ACC112 (cell line): ENCODE measurements around the gene TRIM2.
A peak's percentile ranks its signal among the peaks of the same experiment; 100 is the strongest.
"Not testable (repeated sequence)": the region's sequence is repeated elsewhere in the genome, so short reads cannot be mapped to it uniquely, and the experiment has no call there.

Experiments
- H2AFZ ChIP-seq: fragments of 200-600 bp; sonication (generic); one replicate; pipeline ENCODE4 v1.6.0; 2017; ENCODE audit warnings: antibody characterized with exemption, low read length; ENCODE audit not compliant: unreplicated experiment
- H3K27ac ChIP-seq: fragments of 200-600 bp; sonication (generic); 2 replicates; pipeline ENCODE4 v1.5.1; 2014; ENCODE audit warnings: low read depth, mild to moderate bottlenecking, antibody characterized with exemption, low read length, moderate library complexity
- H3K27me3 ChIP-seq: fragments of 200-600 bp; sonication (generic); 2 replicates; pipeline ENCODE4 v1.6.1; 2014; ENCODE audit warnings: mild to moderate bottlenecking, antibody characterized with exemption, low read length, moderate library complexity, mixed read lengths; ENCODE audit not compliant: insufficient read depth
- H3K36me3 ChIP-seq: fragments of 200-600 bp; sonication (generic); 2 replicates; pipeline ENCODE4 v1.6.1; 2016; ENCODE audit warnings: mild to moderate bottlenecking, antibody characterized with exemption, low read length, moderate library complexity, mixed read lengths; ENCODE audit not compliant: insufficient read depth
- H3K4me1 ChIP-seq: fragments of 200-600 bp; sonication (generic); one replicate; pipeline ENCODE4 v1.6.1; 2016; ENCODE audit warnings: low read length, mixed read lengths; ENCODE audit not compliant: insufficient read depth, unreplicated experiment, control insufficient read depth
- H3K4me3 ChIP-seq: fragments of 200-600 bp; sonication (generic); 2 replicates; pipeline ENCODE4 v1.5.1; 2014; ENCODE audit warnings: mild to moderate bottlenecking, low read depth, low read length
- H3K79me2 ChIP-seq: fragments of 200-600 bp; sonication (generic); one replicate; pipeline ENCODE4 v1.6.0; 2016; ENCODE audit warnings: low read length; ENCODE audit not compliant: control insufficient read depth, unreplicated experiment, insufficient read depth

The TRIM2 gene

GRCh38 chr4:153204247-153204671, at the start of gene TRIM2:
TSS of gene TRIM2 (plus strand) at chr4:153204443. CDS start at chr4:153204531, 88 bp downstream.
- no peaks in the 10 kb centered on the region for H3K36me3 ChIP-seq
- peak within 1 kb of the TSS; percentile 41 for H3K4me3 ChIP-seq
- H2AFZ ChIP-seq: peak within 1 kb of the TSS; percentile 84
- no peak within 1 kb of the TSS for H3K27ac ChIP-seq
- peaks cover 3% of the 10 kb centered on the region for H3K4me1 ChIP-seq
- H3K27me3 ChIP-seq: no peaks in the 10 kb centered on the region
- no peaks in the 10 kb centered on the region for H3K79me2 ChIP-seq

GRCh38 chr4:153155686-153156085, 48.6 kb upstream of the TRIM2 start:
- H3K4me3 ChIP-seq: no peak overlapping the region
- H3K4me1 ChIP-seq: peaks cover 20% of the 10 kb centered on the region
- no peak overlapping the region for H3K27ac ChIP-seq
- H3K79me2 ChIP-seq: no peaks in the 10 kb centered on the region
- H3K36me3 ChIP-seq: no peaks in the 10 kb centered on the region
- H2AFZ ChIP-seq: no peak overlapping the region
- peaks cover 39% of the 10 kb centered on the region for H3K27me3 ChIP-seq

- H3K27ac ChIP-seq: no peak overlapping the region
These were observed 48.0 kb upstream of the TRIM2 start for GRCh38 chr4:153156263-153156662.

GRCh38 chr4:153156721-153157120, 47.5 kb upstream of the TRIM2 start:
- H3K79me2 ChIP-seq: no peaks in the 10 kb centered on the region
- peaks cover 48% of the 10 kb centered on the region for H3K27me3 ChIP-seq
- no peaks in the 10 kb centered on the region for H3K36me3 ChIP-seq
- peaks cover 20% of the 10 kb centered on the region for H3K4me1 ChIP-seq
- no peak overlapping the region for H3K4me3 ChIP-seq
- H2AFZ ChIP-seq: no peak overlapping the region
- no peak overlapping the region for H3K27ac ChIP-seq

More at GRCh38 chr4:153156263-153156662, 48.0 kb upstream of the TRIM2 start:
- no peaks in the 10 kb centered on the region for H3K79me2 ChIP-seq
- H3K27me3 ChIP-seq: peaks cover 44% of the 10 kb centered on the region
- H3K4me3 ChIP-seq: no peak overlapping the region
- peaks cover 20% of the 10 kb centered on the region for H3K4me1 ChIP-seq
- no peak overlapping the region for H2AFZ ChIP-seq
- no peaks in the 10 kb centered on the region for H3K36me3 ChIP-seq

GRCh38 chr4:153159016-153159415, 45.2 kb upstream of the TRIM2 start:
- H3K4me3 ChIP-seq: no peak overlapping the region
- H3K27me3 ChIP-seq: peaks cover 52% of the 10 kb centered on the region
- H2AFZ ChIP-seq: no peak overlapping the region
- H3K4me1 ChIP-seq: peaks cover 15% of the 10 kb centered on the region
- no peaks in the 10 kb centered on the region for H3K79me2 ChIP-seq
- H3K27ac ChIP-seq: no peak overlapping the region
- no peaks in the 10 kb centered on the region for H3K36me3 ChIP-seq

- peak overlapping the region; percentile 17; the same call in 1 of the 2 replicates for H3K27ac ChIP-seq
- no peak overlapping the region for H2AFZ ChIP-seq
- H3K79me2 ChIP-seq: no peaks in the 10 kb centered on the region
- no peaks in the 10 kb centered on the region for H3K36me3 ChIP-seq
- H3K27me3 ChIP-seq: peaks cover 57% of the 10 kb centered on the region
- H3K4me3 ChIP-seq: no peak overlapping the region
- H3K4me1 ChIP-seq: peaks cover 10% of the 10 kb centered on the region
These were observed 44.5 kb upstream of the TRIM2 start for GRCh38 chr4:153159728-153160221.

- H3K27me3 ChIP-seq: peaks cover 60% of the 10 kb centered on the region
- no peaks in the 10 kb centered on the region for H3K79me2 ChIP-seq
- H3K4me1 ChIP-seq: peaks cover 10% of the 10 kb centered on the region
- no peak overlapping the region for H2AFZ ChIP-seq
- no peaks in the 10 kb centered on the region for H3K36me3 ChIP-seq
- no peak overlapping the region for H3K27ac ChIP-seq
- no peak overlapping the region for H3K4me3 ChIP-seq
These were observed 43.4 kb upstream of the TRIM2 start for GRCh38 chr4:153160821-153161220.

GRCh38 chr4:153161226-153161963, 42.8 kb upstream of the TRIM2 start:
- H3K79me2 ChIP-seq: no peaks in the 10 kb centered on the region
- H3K4me1 ChIP-seq: peaks cover 10% of the 10 kb centered on the region
- H3K27me3 ChIP-seq: peaks cover 60% of the 10 kb centered on the region
- no peak overlapping the region for H2AFZ ChIP-seq
- H3K27ac ChIP-seq: no peak overlapping the region
- H3K36me3 ChIP-seq: no peaks in the 10 kb centered on the region
- H3K4me3 ChIP-seq: no peak overlapping the region

- not testable (repeated sequence) for H3K4me3 ChIP-seq, H2AFZ ChIP-seq, H3K27ac ChIP-seq, H3K4me1 ChIP-seq, H3K36me3 ChIP-seq, H3K79me2 ChIP-seq
- H3K27me3 ChIP-seq: peaks cover 61% of the 10 kb centered on the region
These were observed 39.0 kb upstream of the TRIM2 start for GRCh38 chr4:153165236-153165635.

- Histone ChIP-seq H3K4me1 (peaks cover 6% of the 10 kb centered on the region), H3K27ac (no peak overlapping the region), H3K4me3 (no peak overlapping the region), H3K79me2 (no peaks in the 10 kb centered on the region), H2AFZ (no peak overlapping the region), H3K27me3 (peaks cover 57% of the 10 kb centered on the region), H3K36me3 (no peaks in the 10 kb centered on the region)
These were observed 37.3 kb upstream of the TRIM2 start for GRCh38 chr4:153166716-153167501.
